Adrenal gland (tissue), 12 donors: Measurements from ENCODE around the gene RAD51. TPM values are rescaled to one million over a fixed set of nuclear protein-coding genes. Genes with fewer than 3 reads are reported as not detected.

Experiments
- DNase-seq, 7 donors: peaks; one replicate each; pipeline ENCODE4 v3.0.0-alpha.2; 2019 to 2020
- H3K27ac ChIP-seq, 5 donors: fragments of 200-600 bp; sonication (generic) in 4 of 5; 1 replicate in 3 of 5; 2 replicates in 2 of 5; pipeline versions ENCODE4 v1.5.1 to v1.8.0; 2016 to 2020; ENCODE audit warnings: mild to moderate bottlenecking in 1 of 5
- H3K27me3 ChIP-seq: fragments of 200-600 bp; 2 replicates; pipeline ENCODE4 v1.8.0; 2021
- H3K36me3 ChIP-seq, 2 donors: fragments of 200-600 bp; replicated peaks in 1 of 2; 1 replicate in 1 of 2; 2 replicates in 1 of 2; pipeline versions ENCODE4 v1.5.1 to v1.8.0; 2018 to 2022
- H3K4me1 ChIP-seq, 2 donors: fragments of 200-600 bp; replicated peaks in 1 of 2; 1 replicate in 1 of 2; 2 replicates in 1 of 2; pipeline versions ENCODE4 v1.5.1 to v1.8.0; 2018 to 2021
- H3K4me3 ChIP-seq, 4 donors: fragments of 200-600 bp; sonication (generic) in 3 of 4; one replicate each; pipeline ENCODE4 v1.5.1; 2016 to 2018
- H3K9me3 ChIP-seq, 3 donors: fragments of 200-600 bp; sonication (generic) in 1 of 3; replicated peaks in 1 of 3; 1 replicate in 2 of 3; 2 replicates in 1 of 3; pipeline versions ENCODE4 v1.5.1 to v1.8.0; 2016 to 2021
- CTCF ChIP-seq, 6 experiments: fragments of 450-650 bp in 4 of 6; fragments of 200-600 bp in 2 of 6; sonication (generic) in 1 of 6; IDR thresholded peaks; 1 replicate in 5 of 6; 2 replicates in 1 of 6; pipeline versions ENCODE4 v1.5.1 to v1.8.0; 2016 to 2021; ENCODE audit warnings: antibody characterized with exemption in 6 of 6, mild to moderate bottlenecking in 2 of 6, moderate library complexity in 1 of 6
- POLR2A ChIP-seq, 2 donors: fragments of 450-650 bp; IDR thresholded peaks; one replicate each; pipeline ENCODE4 v1.6.1; 2017; ENCODE audit warnings: antibody characterized with exemption in 2 of 2, mild to moderate bottlenecking in 2 of 2, moderate library complexity in 1 of 2
- WGBS, 4 donors: extraction: QIAGEN DNeasy Blood & Tissue Kit in 2 of 4; methylation state at CpG; one replicate each; pipeline versions ENCODE4 v1.1.5 to v1.1.7; 2013 to 2017; 5-methylcytosine and 5-hydroxymethylcytosine counted together
- intact Hi-C, 2 donors: fragments of 100-400 bp; cut with DNase I; formaldehyde crosslinking; loops; one replicate each; pipeline versions ENCODE4 v1.14.1 to v1.15.0; 2022 to 2023
- polyA plus RNA-seq, 3 donors: library from polyadenylated mRNA; stranded (reverse); fragments of 200-250 nt in 2 of 3; fragments of 350-450 nt in 1 of 3; fragmentation: Illumina TruSeq in 1 of 3; extraction: RNeasy Lipid Tissue Mini Kit (QIAGEN cat#74804) in 1 of 3; gene quantifications; one replicate each; pipeline ENCODE4 v1.2.3, GENCODE V29; 2013 to 2014
- total RNA-seq, 9 donors: library from RNA; depleted of rRNA in 4 of 9; stranded (reverse); fragments of >200 nt in 4 of 9; fragments of 120-200 nt in 1 of 9; fragmentation: NEBNext Ultra II Directional in 1 of 9; extraction: Animal tissue kit (Norgen Biotek cat#: 25700) in 1 of 9; gene quantifications; one replicate each; pipeline versions ENCODE4 v1.1.0 to v1.2.4, GENCODE V29; 2013 to 2023
- donor health status: healthy with polysubstance abuse.
- donor health status: Bipolar disorder and iron deficiency.
- donor health status: DM: yes; HTN: yes; CAD: no.
- donor health status: DM: no; HTN: no; CAD: no.
- donor health status: DM: no; HTN: no; CAD: no.
- donor health status: DM: yes; HTN: yes; CAD: no.

The RAD51 gene
- total and polyA plus RNA-seq, 12 donors, result 0.47 to 5.2 (median 0.82) TPM; not detected in 3

- Histone ChIP-seq H3K27ac (no peak overlapping the region), H3K27me3 (no peaks in the 10 kb centered on the region), H3K4me3 (no peak overlapping the region), H3K4me1 (no peaks in the 10 kb centered on the region), H3K36me3 (peaks cover 0 to 92% of the 10 kb centered on the region in 2 donors), H3K9me3 (no peaks in the 10 kb centered on the region)
- peak in 1 of 7 donors; percentile 7 for DNase-seq
- intact Hi-C loops, result no loop called here
- TF ChIP-seq POLR2A (IDR thresholded peaks at IDR 0.05) (no peak), CTCF (IDR thresholded peaks at IDR 0.05) (no peak)
- 92 to 100% (median 96%) methylated on average over 2 of the region's 2 CpGs for WGBS, 4 donors
These were observed 44.9 kb downstream of the RAD51 start for GRCh38 chr15:40739854-40740253.

DNA sequence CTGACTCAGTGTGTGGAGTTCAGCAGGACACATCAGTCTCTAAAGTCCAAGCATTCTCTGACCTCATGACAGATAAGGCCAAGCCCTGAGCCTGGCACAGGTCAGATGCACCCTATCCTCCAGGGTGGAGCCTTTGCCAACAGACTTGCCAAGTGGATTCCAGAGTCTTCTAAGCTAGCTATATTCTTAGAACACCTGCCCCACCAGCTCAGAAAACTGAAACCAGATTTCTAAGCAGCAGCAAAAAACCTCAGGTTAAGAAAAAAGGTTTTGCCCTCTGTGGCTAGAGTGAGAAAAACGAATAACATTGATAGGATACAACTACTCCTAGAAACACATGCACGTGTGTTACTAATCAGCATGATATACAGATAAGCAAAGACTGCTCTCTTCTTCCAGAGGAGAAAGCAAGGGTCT lies 48.5 kb downstream of the RAD51 start:
- H3K4me1 ChIP-seq, result no peaks in the 10 kb centered on the region
- H3K9me3 ChIP-seq, result no peaks in the 10 kb centered on the region
- H3K27ac ChIP-seq, result no peak overlapping the region
- WGBS, 4 donors, result 71 to 82% (median 80%) methylated on average over 2 of the region's 2 CpGs
- no peak overlapping the region for H3K4me3 ChIP-seq
- TF ChIP-seq POLR2A (IDR thresholded peaks at IDR 0.05) (no peak), CTCF (IDR thresholded peaks at IDR 0.05) (no peak)
- H3K27me3 ChIP-seq, result no peaks in the 10 kb centered on the region
- intact Hi-C loops, result no loop called here
- H3K36me3 ChIP-seq, result peaks cover 0 to 68% of the 10 kb centered on the region in 2 donors
- DNase-seq, result peak in 1 of 7 donors; percentile 13

DNA sequence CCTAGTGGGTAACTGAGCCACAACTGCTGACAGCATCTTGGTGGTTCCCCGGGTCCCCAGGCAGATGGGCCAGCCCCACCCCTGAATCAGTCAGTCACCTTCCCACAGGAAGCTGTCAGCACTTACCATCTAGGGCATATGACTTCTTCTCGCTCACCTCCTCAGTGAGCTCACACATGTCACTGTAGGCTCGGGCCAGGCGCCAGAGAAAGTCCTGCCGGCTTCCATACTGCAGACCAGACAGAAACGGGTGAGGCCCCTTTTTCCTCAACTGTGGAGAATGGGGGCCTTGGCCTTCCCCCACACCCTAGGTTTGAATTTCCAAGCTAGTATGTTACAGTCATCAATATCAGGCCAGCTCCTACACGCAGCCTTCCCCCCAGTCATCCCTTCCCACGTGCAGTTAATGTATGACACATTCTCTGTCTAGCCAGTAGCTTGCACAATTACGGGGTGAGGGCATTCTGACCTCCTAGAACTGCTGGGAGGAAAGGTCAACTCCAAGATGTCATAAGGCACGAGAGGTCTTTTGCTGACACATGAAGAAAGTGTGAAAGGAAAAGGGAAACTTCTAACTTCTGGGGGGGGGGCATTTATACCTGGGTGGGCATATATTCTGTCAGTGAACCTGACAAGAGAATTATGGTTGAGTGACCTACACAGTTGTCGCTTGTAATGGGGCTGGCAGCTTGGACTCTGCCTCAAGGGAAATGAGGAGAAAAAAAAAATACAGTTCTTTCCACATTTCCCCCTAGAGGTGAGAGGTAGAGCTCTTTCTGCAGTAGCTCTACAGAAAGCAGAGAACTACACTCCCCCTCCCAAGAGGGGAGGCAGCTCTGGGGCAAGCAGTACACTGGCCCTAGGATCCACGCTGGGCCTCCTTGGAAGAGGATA lies 49.2 kb downstream of the RAD51 start:
- TF ChIP-seq POLR2A (IDR thresholded peaks at IDR 0.05) (no peak), CTCF (IDR thresholded peaks at IDR 0.05) (no peak)
- H3K27ac ChIP-seq, result no peak overlapping the region
- no peaks in the 10 kb centered on the region for H3K4me1 ChIP-seq
- no peaks in the 10 kb centered on the region for H3K9me3 ChIP-seq
- no peak overlapping the region for H3K4me3 ChIP-seq
- peak in 2 of 7 donors; percentile 14 to 47 for DNase-seq
- H3K27me3 ChIP-seq, result no peaks in the 10 kb centered on the region
- intact Hi-C loops, result no loop called here
- H3K36me3 ChIP-seq, result peaks cover 0 to 68% of the 10 kb centered on the region in 2 donors
- 61 to 71% (median 64%) methylated on average over 7 to 12 of the region's 12 CpGs for WGBS, 4 donors

DNA sequence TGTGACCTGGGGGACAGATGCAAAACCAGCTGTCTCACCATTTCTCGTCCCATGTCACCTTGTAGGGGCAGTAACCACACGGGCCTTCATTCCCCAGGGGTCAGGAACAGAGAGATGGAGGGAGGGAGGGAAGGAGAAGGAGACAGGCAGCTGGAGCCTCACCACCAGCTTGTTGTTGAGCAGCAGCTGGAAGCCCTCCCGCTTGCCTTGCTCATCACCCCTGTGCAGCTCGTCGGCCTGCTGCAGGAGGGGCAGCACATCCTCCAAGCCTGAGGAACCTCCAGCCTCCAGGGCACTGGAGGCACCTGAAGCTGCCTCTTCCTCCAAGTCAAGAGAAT lies 49.8 kb downstream of the RAD51 start:
- H3K27me3 ChIP-seq, result no peaks in the 10 kb centered on the region
- H3K27ac ChIP-seq, result no peak overlapping the region
- no peak for TF ChIP-seq CTCF (IDR thresholded peaks at IDR 0.05)
- TF ChIP-seq POLR2A (IDR thresholded peaks at IDR 0.05), result no peak
- no peak overlapping the region for H3K4me3 ChIP-seq
- H3K4me1 ChIP-seq, result no peaks in the 10 kb centered on the region
- H3K36me3 ChIP-seq, result peaks cover 0 to 62% of the 10 kb centered on the region in 2 donors
- peak in 1 of 7 donors; percentile 42 for DNase-seq
- H3K9me3 ChIP-seq, result no peaks in the 10 kb centered on the region
- intact Hi-C loops, result no loop called here
- WGBS, 4 donors, result 71 to 77% (median 75%) methylated on average over 4 to 5 of the region's 5 CpGs
